ENCODE measurements around the gene FILIP1L.
"Not testable (repeated sequence)": the region's sequence is repeated elsewhere in the genome, so short reads cannot be mapped to it uniquely, and the experiment has no call there.

The FILIP1L gene

GRCh38 chr3:100072326-100073048 is 41.8 kb downstream of the FILIP1L start:
- DNase-seq = no peak

DNA sequence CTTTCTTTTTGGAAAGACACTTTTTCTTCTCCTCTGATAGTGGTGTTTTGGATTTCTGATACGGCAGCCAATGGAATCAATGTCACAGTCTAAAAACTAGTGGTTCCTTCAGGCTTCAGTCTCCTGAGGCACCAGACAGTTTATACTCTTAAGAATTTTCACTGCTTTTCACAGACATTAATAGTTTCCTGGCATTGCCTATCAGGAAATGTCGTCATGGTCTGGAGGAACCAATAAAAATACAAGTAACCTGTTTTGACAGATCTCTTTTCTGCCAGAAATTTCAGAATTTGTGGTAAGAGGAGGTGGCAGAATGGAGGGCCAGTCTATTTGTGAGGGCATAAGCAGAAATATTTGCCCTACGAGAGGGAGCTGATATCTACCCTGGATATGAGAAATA is 44.8 kb downstream of the FILIP1L start:
- DNase-seq = no peak

GRCh38 chr3:100068826-100069225 is 45.5 kb downstream of the FILIP1L start:
- DNase-seq = peak; percentile 60

GRCh38 chr3:100067589-100067988 is 46.7 kb downstream of the FILIP1L start:
- DNase-seq = no peak

- DNase-seq = no peak
Observed at GRCh38 chr3:100063929-100064461, 50.3 kb downstream of the FILIP1L start.

DNA sequence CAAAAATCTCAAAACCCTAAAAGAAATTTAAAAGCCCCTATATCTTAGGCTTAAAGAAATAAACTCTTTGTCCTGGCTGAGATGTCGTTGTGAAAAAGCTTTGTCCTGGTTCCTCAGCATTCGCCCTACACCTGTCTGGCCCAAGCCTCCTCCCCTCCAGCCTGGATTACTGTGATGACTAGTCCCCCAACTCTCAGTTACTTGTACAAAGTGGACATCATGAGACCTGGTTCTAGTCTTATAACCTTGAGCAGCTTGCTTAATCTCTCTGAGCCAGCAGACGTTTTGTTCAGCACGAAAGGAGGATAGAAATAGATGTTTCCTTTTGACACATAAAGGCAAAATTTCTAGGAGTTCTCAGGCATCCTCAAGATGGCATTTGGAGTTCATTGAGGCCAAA is 51.6 kb downstream of the FILIP1L start:
- DNase-seq = no peak

DNA sequence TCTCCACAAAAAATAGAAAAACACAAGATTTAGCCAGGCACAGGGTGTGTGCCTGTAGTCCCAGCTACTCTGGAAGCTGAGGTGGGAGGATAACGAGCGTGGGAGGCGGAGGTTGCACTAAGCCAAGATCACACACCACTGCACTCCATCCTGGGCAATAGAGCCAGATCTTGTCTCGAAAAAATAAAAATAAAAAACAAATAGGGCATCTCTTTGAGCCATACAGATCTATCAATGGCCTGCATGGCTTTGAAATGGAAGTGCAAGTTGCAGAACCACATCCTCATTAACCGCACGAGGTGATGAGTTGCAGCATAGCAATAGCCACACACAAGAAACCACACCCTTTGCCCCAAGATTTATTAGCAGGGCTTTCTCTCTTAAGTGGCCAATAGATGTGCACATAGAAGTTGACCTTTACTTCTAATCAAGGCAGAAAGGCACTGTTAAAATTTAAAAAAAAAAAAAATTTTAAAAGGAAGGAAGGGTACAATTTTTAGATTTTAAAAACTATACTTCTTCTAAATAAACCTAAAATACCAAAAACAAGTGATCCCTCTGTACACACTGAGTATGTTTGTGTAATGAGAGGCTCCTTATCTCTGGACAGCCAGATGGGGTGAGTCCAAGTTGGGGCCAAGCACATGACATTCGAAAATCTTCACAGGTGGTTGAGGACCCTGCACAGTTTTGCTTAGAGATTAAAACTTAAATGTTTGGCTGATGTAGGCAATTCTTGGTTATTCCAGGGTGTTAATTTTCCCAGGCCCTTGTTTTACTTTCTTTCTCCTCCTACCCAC is 53.4 kb downstream of the FILIP1L start:
- no peak for DNase-seq

GRCh38 chr3:100059472-100059871 is 54.8 kb downstream of the FILIP1L start:
- no peak for DNase-seq

GRCh38 chr3:100057716-100058575 is 56.4 kb downstream of the FILIP1L start:
- no peak for DNase-seq

GRCh38 chr3:100053951-100054620 is 60.2 kb downstream of the FILIP1L start:
- no peak for DNase-seq

DNA sequence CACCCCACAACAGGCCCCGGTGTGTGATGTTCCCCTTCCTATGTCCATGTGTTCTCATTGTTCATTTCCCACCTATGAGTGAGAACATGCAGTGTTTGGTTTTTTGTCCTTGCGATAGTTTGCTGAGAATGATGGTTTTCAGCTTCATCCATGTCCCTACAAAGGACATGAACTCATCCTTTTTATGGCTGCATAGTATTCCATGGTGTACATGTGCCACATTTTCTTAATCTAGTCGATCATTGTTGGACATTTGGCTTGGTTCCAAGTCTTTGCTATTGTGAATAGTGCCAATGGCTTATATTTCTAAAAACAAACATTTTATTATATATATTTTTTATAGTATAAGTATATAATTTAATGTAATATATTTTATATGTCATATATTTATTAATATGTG is 62.8 kb downstream of the FILIP1L start:
- DNase-seq = not testable (repeated sequence)

DNA sequence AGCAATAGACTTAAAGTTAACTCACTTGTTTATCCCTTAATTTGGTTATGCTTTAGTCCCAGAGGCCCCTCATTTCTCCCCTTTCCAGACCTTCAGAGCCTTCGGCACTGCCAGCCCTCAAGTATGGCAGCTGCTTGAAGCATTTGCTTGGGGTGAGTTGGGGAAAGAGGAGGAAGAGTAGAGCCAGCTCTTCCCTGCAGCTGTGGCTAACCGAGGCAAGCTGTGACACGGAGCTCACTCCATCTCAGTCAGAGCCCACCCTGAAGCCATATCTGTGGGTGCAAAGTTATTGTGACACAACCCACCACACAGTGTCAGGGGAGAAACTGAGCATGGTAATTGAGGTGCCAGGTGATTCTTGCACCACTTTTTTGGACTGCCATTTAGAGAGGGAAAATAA is 66.1 kb downstream of the FILIP1L start:
- no peak for DNase-seq

DNA sequence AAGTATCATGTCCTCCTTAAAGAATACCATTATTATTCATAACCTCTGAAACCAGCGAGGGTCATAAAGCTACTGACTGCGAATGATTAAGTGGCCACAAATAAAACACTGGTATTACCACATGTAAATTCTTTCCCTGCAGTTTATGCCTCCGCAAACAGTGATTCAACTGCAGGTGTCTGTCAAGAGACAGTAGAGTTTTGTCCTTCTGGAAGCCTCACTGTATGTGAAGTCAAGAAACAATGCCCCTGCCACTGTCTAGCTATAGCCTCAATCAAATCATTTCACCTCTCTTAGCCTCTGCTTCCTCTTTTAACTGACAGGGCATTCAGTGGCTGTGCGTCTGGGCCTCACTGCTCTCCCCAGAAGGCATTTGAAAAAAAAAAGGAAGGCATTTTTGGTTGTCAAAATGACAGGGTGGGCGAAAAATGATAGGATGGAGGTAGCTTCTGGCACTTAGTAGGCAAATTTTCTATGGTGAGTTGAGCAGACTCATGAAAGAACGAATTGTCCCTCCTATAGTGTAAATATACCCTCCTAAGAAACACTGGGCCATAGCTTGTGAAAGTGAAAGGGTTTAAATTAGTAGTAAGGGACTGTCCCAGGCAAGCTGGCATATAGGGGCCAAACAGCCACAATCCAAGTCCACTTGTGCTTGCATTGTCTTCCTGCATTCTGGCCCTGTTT is 66.7 kb downstream of the FILIP1L start:
- no peak for DNase-seq

DNA sequence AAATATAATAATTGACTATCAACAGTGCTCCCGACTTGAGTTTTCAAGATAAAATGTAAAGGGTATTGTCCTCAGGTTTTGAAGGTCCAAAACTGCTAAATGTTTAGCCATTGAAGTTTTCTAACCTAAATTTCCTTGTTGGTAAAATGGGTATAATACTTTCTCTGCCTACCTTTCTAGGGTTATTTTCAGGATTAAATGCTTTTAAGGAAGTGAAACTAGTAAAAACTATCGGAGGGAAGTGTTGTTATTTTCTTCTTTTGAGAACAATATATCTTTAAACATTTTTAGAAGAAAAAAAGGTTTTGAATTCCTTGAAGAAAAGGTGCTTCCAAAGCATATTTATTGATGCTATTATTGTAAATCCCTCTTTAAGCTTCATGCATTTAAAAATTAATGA is 67.3 kb downstream of the FILIP1L start:
- DNase-seq = no peak

GRCh38 chr3:100045696-100046095 is 68.6 kb downstream of the FILIP1L start:
- DNase-seq = no peak

DNA sequence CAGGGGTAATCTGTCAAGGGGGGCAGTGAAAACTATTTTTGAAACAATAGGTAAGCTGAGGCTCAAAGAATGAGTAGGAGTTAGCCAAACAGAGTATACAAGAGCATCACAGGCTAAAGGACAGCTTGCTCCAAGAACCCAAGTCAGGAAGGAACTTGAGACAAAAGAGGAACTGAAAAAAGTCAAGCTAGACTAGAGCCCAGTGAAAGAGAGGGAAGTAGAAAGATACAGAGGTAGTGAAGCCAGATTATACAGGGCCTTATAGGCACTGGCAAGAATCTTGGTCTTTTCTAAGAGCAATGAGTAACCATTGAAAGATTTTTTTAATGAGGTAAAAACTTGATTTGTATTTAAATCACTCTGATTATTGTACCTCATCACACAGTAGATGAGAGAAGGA is 69.9 kb downstream of the FILIP1L start:
- no peak for DNase-seq

GRCh38 chr3:100043271-100043670 is 71.0 kb downstream of the FILIP1L start:
- no peak for DNase-seq

GRCh38 chr3:100042166-100042981 is 71.9 kb downstream of the FILIP1L start:
- no peak for DNase-seq

DNA sequence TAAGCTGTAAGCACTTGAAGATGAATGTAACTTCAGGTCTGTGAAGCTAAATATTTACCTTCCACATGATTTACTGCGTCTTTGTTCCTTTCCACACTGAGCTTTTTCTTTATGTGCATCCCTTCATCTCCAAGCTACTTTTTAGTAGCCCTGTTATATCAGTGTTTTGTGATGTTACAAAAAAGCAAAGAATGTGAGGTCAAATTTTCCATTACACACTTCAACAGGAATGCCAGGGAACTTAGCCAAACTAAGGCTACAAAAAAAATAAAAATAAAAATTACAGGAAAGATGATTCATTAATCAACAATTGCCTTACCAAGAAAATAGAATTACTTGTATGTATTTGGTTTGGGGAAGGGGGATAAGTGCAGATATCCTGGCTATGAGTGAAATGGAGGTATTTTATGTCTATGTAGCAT is 73.0 kb downstream of the FILIP1L start:
- no peak for DNase-seq

GRCh38 chr3:100040451-100041225 is 73.7 kb downstream of the FILIP1L start:
- no peak for DNase-seq

All from NCI-H345 (cell line).